ENCODE results near the gene PLEKHA6.

The PLEKHA6 gene

DNA sequence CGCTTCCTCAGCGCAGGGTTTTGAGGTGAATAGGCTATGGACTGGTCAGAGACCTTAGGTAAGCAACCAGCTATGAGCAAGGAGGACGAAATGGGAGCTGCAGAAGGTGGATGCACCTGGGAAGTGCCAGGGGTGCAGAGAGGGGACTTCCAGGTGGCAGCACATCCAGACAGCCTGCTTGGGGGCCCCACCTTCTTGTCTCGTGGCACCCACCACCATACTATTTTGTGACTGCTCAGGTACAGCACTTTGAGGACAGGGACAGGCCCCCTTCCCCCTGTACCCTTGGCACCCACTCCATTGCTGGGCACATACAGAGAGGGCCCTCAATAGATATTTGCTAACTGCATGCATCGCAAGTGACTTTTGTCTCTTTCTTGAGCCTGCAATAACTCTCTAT, 162.7 kb downstream of the PLEKHA6 start:
- no peak for ATAC-seq
- Mint-ChIP-seq H3K27ac (no peak overlapping the region), H3K9me3 (peaks cover 4% of the 10 kb centered on the region), H3K4me1 (no peaks in the 10 kb centered on the region), H3K27me3 (peaks cover 68% of the 10 kb centered on the region), H3K36me3 (no peaks in the 10 kb centered on the region), H3K4me3 (no peak overlapping the region)

- H3K36me3 Mint-ChIP-seq: no peaks in the 10 kb centered on the region
- no peak within 1 kb of the TSS for H3K4me3 Mint-ChIP-seq
- no peak within 1 kb of the TSS for H3K27ac Mint-ChIP-seq
- no peaks in the 10 kb centered on the region for H3K4me1 Mint-ChIP-seq
- no peak for ATAC-seq
- H3K27me3 Mint-ChIP-seq: peaks cover 67% of the 10 kb centered on the region
- peaks cover 4% of the 10 kb centered on the region for H3K9me3 Mint-ChIP-seq
Observed at GRCh38 chr1:204196068-204196795, 163.5 kb downstream of the PLEKHA6 start, which contains the start of gene KISS1. Gene KISS1, minus strand, starts transcription at chr1:204196491. Its CDS starts 3,615 bp downstream, at chr1:204192876.

- Mint-ChIP-seq H3K27ac (no peak overlapping the region), H3K4me1 (no peaks in the 10 kb centered on the region)
Observed at GRCh38 chr1:204194771-204195170, 165.0 kb downstream of the PLEKHA6 start.

DNA sequence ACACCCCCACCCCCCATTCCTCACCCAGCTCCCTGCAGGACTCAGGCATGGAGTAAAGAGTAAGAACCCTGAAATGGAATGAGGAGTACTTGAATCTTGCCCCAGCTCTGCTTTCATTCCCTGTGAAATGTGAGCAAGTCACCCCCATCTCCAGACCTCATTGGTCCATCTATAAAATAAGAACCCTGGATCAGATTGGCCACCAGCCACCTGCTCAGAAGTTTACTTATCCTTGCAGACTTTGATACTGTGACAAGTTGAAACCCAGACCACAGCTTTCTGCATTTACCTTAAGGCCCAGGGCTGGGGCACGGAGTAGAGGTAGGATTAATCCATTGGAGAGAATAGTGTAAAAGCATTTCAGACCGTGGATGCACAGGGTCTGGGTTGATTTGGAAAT, 165.6 kb downstream of the PLEKHA6 start:
- peaks cover 6% of the 10 kb centered on the region for H3K4me1 Mint-ChIP-seq
- ATAC-seq: no peak
- H3K27me3 Mint-ChIP-seq: peaks cover 79% of the 10 kb centered on the region
- H3K9me3 Mint-ChIP-seq: peaks cover 4% of the 10 kb centered on the region
- no peak overlapping the region for H3K4me3 Mint-ChIP-seq
- no peaks in the 10 kb centered on the region for H3K36me3 Mint-ChIP-seq
- H3K27ac Mint-ChIP-seq: no peak overlapping the region

More at GRCh38 chr1:204194771-204195170, 165.0 kb downstream of the PLEKHA6 start:
- peaks cover 72% of the 10 kb centered on the region for H3K27me3 Mint-ChIP-seq
- H3K36me3 Mint-ChIP-seq: no peaks in the 10 kb centered on the region
- H3K9me3 Mint-ChIP-seq: peaks cover 4% of the 10 kb centered on the region
- H3K4me3 Mint-ChIP-seq: no peak overlapping the region
- ATAC-seq: no peak

DNA sequence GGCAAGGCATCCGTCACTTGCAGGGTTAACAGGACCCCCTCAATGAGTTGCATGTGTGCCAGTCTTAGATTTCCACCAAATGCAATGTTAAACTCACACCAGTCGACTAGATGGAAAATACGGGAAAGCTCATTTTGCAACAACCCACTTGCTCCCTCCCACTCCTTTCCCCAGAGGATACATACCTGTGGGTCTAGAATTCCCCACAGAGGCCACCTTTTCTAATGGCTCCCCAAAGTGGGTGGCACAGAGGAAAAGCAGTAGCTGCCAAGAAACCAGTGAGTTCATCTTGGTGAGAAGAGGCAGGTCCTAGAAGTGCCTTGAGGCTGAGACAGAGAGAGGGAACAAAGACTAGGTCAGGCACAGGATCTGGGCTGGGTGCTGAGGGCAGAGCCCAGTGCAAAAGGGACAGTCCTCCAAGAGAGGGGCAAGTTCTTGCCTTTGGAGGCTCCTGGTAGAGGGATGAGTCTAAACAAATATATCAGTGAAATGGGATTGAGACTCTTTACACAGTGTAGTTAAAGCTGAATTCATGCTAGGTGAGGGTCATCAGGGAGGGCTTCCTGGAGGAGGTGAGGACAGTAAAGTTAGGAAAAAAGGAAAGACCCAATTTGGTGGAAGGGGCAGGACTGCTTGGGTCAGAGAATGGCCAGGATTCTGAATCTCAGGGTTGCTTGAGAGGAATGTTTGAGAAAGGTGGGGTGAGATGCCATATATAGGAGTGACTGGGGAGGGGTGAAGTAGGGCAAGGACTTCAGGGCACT, 167.0 kb downstream of the PLEKHA6 start:
- no peak overlapping the region for H3K4me3 Mint-ChIP-seq
- no peak overlapping the region for H3K27ac Mint-ChIP-seq
- no peaks in the 10 kb centered on the region for H3K36me3 Mint-ChIP-seq
- H3K4me1 Mint-ChIP-seq: peaks cover 7% of the 10 kb centered on the region
- ATAC-seq: no peak
- peaks cover 83% of the 10 kb centered on the region for H3K27me3 Mint-ChIP-seq
- peaks cover 4% of the 10 kb centered on the region for H3K9me3 Mint-ChIP-seq

DNA sequence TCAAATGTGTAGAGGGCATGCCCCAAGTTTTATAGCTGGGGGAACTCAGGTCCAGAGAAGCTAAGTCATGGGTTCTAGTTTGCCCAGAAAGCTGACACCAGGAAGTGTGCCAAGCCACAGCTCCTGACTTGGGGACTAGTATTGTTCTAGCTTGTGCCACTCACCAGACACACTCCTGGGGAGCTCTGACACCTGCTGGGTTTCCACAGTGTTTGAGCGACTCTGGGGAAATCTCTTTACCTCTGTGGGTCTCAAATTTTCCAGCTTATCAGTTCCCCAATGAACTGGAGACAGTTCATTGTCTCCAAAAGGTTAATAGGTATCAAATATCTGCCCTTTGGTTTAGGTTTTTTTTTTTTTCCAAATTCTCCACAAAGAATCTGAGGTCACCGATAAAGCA, 167.7 kb downstream of the PLEKHA6 start:
- Mint-ChIP-seq H3K27me3 (peaks cover 90% of the 10 kb centered on the region), H3K36me3 (no peaks in the 10 kb centered on the region), H3K9me3 (peaks cover 4% of the 10 kb centered on the region), H3K4me1 (peaks cover 7% of the 10 kb centered on the region), H3K27ac (no peak overlapping the region), H3K4me3 (no peak overlapping the region)
- no peak for ATAC-seq

- Mint-ChIP-seq H3K27me3 (peaks cover 91% of the 10 kb centered on the region), H3K27ac (no peak overlapping the region), H3K4me3 (no peak overlapping the region), H3K36me3 (no peaks in the 10 kb centered on the region), H3K9me3 (peaks cover 4% of the 10 kb centered on the region), H3K4me1 (peaks cover 7% of the 10 kb centered on the region)
- no peak for ATAC-seq
Observed at GRCh38 chr1:204191456-204191855, 168.3 kb downstream of the PLEKHA6 start.

DNA sequence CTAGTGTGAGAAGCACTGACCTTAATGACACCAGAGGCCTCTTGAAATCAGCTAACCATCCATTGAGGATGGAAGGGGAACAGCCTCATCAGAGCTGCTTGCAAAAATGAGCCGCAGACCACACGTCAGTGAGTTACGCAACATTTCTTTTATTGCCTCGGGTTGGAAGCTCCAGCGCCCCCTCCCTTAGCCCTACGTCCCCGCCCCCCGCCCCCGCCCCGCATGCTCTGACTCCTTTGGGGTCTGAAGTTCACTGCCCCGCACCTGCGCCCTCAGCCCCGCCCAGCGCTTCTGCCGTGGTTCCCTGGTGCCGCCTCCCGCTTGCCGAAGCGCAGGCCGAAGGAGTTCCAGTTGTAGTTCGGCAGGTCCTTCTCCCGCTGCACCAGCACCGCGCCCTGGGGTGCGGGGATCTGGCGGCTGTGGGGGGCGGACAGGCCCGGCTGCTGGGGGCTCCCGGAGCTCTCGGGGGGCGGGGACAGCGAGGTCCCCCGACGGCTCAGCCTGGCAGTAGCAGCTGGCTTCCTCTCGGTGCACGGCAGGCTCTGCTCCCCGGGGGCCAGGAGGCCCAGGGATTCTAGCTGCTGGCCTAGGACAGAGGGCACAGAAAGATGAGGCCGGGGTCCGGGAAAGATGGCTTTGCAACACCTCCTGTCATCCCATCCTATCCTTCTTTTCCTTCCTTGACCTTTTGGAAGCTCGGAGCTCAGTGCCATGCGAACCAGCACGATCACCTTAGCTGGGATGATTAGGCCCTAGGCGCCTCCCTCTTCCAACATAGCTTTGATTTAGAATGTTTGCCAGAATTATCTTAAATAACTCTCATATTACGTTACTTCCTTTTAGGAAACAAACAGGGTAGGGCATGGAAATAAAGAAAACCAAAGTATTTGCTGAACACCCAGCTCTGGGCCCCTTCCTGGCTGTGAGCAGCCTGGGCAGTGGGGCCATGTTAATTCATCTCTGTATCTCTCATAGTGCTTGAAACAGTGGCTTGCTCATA, 169.2 kb downstream of the PLEKHA6 start:
- no peak overlapping the region for H3K27ac Mint-ChIP-seq
- H3K9me3 Mint-ChIP-seq: peaks cover 4% of the 10 kb centered on the region
- peaks cover 93% of the 10 kb centered on the region for H3K27me3 Mint-ChIP-seq
- ATAC-seq: peak; percentile 35
- no peaks in the 10 kb centered on the region for H3K36me3 Mint-ChIP-seq
- H3K4me1 Mint-ChIP-seq: peaks cover 7% of the 10 kb centered on the region
- no peak overlapping the region for H3K4me3 Mint-ChIP-seq

GRCh38 chr1:204188959-204189639, 170.6 kb downstream of the PLEKHA6 start:
- H3K36me3 Mint-ChIP-seq: no peaks in the 10 kb centered on the region
- no peaks in the 10 kb centered on the region for H3K9me3 Mint-ChIP-seq
- H3K4me1 Mint-ChIP-seq: peaks cover 7% of the 10 kb centered on the region
- H3K4me3 Mint-ChIP-seq: peak overlapping the region; percentile 5
- peak; percentile 58 for ATAC-seq
- no peak overlapping the region for H3K27ac Mint-ChIP-seq
- peaks cover 79% of the 10 kb centered on the region for H3K27me3 Mint-ChIP-seq

DNA sequence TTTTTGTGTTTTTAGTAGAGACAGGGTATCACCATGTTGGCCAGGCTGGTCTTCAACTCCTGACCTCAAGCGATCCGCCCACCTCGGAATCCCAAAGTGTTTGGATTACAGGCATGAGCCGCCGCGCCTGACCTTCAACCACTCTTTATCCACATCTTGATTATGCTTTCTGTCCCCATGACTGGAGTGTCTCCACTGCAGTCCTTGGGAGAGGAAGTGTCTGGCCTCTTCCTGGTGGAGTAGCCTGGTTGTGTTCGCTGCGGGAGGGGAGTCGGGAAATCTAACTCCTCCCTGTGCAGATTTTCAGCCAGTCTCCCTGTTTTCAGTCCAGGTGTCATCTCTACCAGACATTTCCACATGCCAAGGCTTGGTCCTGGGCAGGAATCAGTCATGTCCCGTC, 173.1 kb downstream of the PLEKHA6 start:
- peaks cover 58% of the 10 kb centered on the region for H3K27me3 Mint-ChIP-seq
- no peak overlapping the region for H3K4me3 Mint-ChIP-seq
- H3K36me3 Mint-ChIP-seq: no peaks in the 10 kb centered on the region
- no peak overlapping the region for H3K27ac Mint-ChIP-seq
- H3K4me1 Mint-ChIP-seq: peaks cover 7% of the 10 kb centered on the region
- ATAC-seq: no peak
- no peaks in the 10 kb centered on the region for H3K9me3 Mint-ChIP-seq

GRCh38 chr1:204181116-204181515, 178.6 kb downstream of the PLEKHA6 start:
- Mint-ChIP-seq H3K36me3 (no peaks in the 10 kb centered on the region), H3K4me3 (no peak overlapping the region), H3K27me3 (peaks cover 3% of the 10 kb centered on the region), H3K9me3 (no peaks in the 10 kb centered on the region), H3K27ac (no peak overlapping the region), H3K4me1 (no peaks in the 10 kb centered on the region)
- no peak for ATAC-seq

GRCh38 chr1:204180133-204180532, 179.6 kb downstream of the PLEKHA6 start:
- Mint-ChIP-seq H3K36me3 (no peaks in the 10 kb centered on the region), H3K27ac (no peak overlapping the region), H3K9me3 (no peaks in the 10 kb centered on the region), H3K27me3 (no peaks in the 10 kb centered on the region), H3K4me1 (no peaks in the 10 kb centered on the region), H3K4me3 (no peak overlapping the region)
- ATAC-seq: no peak

DNA sequence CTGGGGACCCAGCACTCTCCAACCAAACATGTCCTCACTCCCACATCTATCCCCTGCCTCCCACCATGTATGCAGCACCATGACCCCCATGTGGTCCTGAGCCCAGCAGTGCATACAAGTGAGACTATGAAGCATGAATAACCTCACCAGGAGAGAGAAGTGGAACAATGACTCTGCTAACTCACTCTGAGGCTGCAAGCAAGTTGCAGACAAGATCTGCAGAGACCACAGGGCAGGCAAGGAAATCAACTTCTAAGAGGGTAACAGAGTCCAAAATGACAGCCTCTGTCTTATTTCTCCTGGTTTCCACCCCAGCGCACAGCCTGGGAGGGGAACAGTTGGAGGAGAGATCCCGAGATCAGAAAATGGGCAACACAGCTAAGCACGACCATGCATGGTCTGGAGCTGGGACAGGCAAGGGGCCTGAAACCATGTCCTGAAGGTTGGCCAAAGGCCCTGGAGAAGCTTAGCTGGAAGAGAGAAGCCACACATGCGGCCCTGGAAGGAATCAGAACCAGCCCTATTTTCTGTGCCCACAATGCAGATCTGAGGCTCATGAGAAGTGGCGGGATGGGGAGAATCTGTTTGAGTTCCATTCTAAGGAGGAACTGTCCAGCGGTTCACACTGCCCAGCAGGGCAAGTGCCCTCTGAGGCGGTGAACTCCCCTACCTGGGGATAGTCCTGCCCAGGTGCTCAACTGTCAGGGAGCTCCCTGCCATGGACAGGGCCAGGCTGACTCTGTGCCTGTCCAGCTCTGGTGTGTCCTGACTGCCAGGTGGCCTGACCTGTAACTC, 181.0 kb downstream of the PLEKHA6 start:
- no peaks in the 10 kb centered on the region for H3K27me3 Mint-ChIP-seq
- no peaks in the 10 kb centered on the region for H3K36me3 Mint-ChIP-seq
- no peak overlapping the region for H3K4me3 Mint-ChIP-seq

DNA sequence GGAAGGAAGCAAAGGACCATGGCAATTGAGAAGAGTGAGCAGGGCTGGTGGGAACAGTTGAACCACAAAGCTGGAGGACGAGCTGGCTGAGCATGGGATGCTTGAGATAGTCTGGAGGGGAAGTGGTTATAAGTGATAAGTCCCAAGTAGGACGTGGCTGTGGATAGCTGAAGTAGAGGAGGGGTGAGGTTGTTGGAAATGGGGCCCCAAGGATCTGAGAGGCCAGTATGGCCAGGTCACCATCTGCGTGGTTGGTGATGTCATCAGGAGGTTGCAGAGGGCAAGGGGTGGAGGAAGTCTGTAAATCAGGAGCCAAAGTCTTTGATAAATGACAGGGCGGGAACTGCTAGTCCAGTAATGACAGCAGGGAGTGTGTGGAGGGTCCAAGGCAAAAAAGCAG, 182.6 kb downstream of the PLEKHA6 start:
- no peaks in the 10 kb centered on the region for H3K4me1 Mint-ChIP-seq
- no peak overlapping the region for H3K27ac Mint-ChIP-seq
- H3K9me3 Mint-ChIP-seq: peaks cover 5% of the 10 kb centered on the region
- no peaks in the 10 kb centered on the region for H3K36me3 Mint-ChIP-seq
- no peaks in the 10 kb centered on the region for H3K27me3 Mint-ChIP-seq
- ATAC-seq: no peak
- no peak overlapping the region for H3K4me3 Mint-ChIP-seq

More for the DNA sequence above, 181.0 kb downstream of the PLEKHA6 start:
- ATAC-seq: peak; percentile 29
- no peak overlapping the region for H3K27ac Mint-ChIP-seq
- H3K9me3 Mint-ChIP-seq: no peaks in the 10 kb centered on the region
- no peaks in the 10 kb centered on the region for H3K4me1 Mint-ChIP-seq

Measured in stimulated activated memory B cell treated with anti-CD40 and anti-IgM and Interleukin-4, amounts not matched to agents 10 μg/mL and 1 μg/mL and 100 μg/mL, for 72 hours (primary cell).